Measurements from ENCODE around the gene RGS7BP.

GRCh38 chr5:64506567-64507263 lies 900 bp downstream of the RGS7BP start:
- no peak for TF ChIP-seq REST (IDR thresholded peaks at IDR 0.05; ENCODE audit: insufficient replicate concordance, low read depth)
- no peak for TF ChIP-seq CTCF (IDR thresholded peaks at IDR 0.05; ENCODE audit: insufficient read depth, low read length)
- no peak for TF ChIP-seq POLR2AphosphoS5 (IDR thresholded peaks at IDR 0.05; ENCODE audit: low read depth)
- TF ChIP-seq GABPA (IDR thresholded peaks at IDR 0.05; ENCODE audit: low read depth): no peak
